ENCODE measurements around the gene RBM28. TPM values are rescaled to one million over a fixed set of nuclear protein-coding genes. Genes with fewer than 3 reads are reported as not detected.

Gene RBM28
- total RNA-seq, 1 donor from 2014 or later, result 17.1 TPM

DNA sequence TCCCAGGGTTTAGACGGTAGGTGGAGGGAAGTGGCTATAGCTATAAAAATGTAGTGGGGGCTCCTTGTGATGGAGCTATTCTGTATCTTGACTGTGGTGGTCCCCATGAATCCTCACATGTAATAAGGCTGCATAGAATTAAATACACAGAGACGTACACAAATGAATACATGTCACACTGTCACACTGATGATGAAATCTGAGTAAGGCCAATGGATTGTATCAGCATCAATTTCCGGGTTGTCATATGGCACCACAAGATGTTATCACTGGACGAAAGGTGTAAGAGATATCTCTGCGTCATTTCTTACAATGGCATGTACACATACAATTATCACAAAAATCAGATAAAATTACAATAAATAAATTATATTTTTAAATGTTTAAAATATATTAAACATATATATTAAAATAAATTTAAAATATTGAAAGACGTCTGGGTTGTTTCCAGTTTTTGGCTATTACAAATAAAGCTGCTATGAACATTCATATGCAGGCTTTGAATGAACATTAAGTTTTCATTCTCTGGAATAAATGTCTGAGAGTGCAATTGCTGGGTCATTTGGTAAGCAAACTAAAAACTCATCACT is 64.5 kb downstream of the RBM28 start:
- Histone ChIP-seq H3K36me3 (ENCODE audit: control insufficient read depth, insufficient read depth, low read length) (no peaks in the 10 kb centered on the region), H3K4me3 (ENCODE audit: low read depth, low read length) (no peak overlapping the region), H3K27me3 (ENCODE audit: control insufficient read depth, insufficient read depth, low read length) (no peaks in the 10 kb centered on the region)
- no peak for DNase-seq (ENCODE audit: low read depth)
- TF ChIP-seq, protein P1, sequence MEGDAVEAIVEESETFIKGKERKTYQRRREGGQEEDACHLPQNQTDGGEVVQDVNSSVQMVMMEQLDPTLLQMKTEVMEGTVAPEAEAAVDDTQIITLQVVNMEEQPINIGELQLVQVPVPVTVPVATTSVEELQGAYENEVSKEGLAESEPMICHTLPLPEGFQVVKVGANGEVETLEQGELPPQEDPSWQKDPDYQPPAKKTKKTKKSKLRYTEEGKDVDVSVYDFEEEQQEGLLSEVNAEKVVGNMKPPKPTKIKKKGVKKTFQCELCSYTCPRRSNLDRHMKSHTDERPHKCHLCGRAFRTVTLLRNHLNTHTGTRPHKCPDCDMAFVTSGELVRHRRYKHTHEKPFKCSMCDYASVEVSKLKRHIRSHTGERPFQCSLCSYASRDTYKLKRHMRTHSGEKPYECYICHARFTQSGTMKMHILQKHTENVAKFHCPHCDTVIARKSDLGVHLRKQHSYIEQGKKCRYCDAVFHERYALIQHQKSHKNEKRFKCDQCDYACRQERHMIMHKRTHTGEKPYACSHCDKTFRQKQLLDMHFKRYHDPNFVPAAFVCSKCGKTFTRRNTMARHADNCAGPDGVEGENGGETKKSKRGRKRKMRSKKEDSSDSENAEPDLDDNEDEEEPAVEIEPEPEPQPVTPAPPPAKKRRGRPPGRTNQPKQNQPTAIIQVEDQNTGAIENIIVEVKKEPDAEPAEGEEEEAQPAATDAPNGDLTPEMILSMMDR (IDR thresholded peaks at IDR 0.05; ENCODE audit: insufficient read depth, low read length, severe bottlenecking), result no peak
- no peak for FAIRE-seq

DNA sequence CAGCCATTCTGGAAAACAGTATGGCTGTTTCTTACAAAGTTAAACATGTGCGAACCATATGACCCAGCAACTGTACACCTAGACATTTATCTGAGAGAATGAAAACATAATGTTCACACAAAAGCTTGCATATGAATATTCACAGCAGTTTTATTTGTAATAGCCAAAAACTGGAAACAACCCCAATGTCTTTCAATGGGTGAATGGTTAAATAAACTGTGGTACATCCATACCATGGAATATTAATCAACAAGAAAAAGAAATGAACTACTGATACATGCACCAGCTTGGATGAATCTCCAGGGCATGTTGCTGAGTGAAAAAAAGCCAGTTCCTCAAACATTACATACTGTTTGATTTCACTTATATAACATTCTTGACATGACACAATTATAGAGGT is 65.3 kb downstream of the RBM28 start:
- H3K4me3 ChIP-seq (ENCODE audit: low read depth, low read length), result no peak overlapping the region
- H3K27me3 ChIP-seq (ENCODE audit: control insufficient read depth, insufficient read depth, low read length), result no peaks in the 10 kb centered on the region
- DNase-seq (ENCODE audit: low read depth) (no peak), FAIRE-seq (no peak)
- TF ChIP-seq, protein P1 (IDR thresholded peaks at IDR 0.05; ENCODE audit: insufficient read depth, low read length, severe bottlenecking), result no peak
- H3K36me3 ChIP-seq (ENCODE audit: control insufficient read depth, insufficient read depth, low read length), result no peaks in the 10 kb centered on the region

DNA sequence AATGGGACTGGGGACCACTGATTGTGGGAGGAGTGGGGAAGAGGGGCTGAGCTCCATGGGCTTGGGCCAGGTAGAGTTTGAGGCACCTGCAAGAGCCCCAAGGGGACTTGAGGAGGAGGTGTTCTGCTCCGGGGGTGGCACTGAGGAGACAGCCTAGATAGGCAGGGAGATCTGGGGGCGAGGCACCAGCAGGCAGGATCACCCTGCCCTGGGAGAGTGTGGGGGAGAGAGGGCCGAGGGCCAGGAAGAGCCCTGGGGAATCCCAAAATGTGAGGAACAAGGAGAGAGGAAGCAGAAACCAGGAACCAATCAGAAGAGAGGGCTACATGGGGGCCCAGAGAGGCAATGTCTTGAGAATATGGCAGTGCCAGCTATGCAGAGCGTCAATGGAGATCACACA is 68.0 kb downstream of the RBM28 start:
- H3K36me3 ChIP-seq (ENCODE audit: control insufficient read depth, insufficient read depth, low read length), result no peaks in the 10 kb centered on the region
- DNase-seq (ENCODE audit: low read depth), result no peak
- FAIRE-seq, result no peak
- TF ChIP-seq, protein P1 (IDR thresholded peaks at IDR 0.05; ENCODE audit: insufficient read depth, low read length, severe bottlenecking), result no peak
- no peak overlapping the region for H3K4me3 ChIP-seq (ENCODE audit: low read depth, low read length)
- no peaks in the 10 kb centered on the region for H3K27me3 ChIP-seq (ENCODE audit: control insufficient read depth, insufficient read depth, low read length)

DNA sequence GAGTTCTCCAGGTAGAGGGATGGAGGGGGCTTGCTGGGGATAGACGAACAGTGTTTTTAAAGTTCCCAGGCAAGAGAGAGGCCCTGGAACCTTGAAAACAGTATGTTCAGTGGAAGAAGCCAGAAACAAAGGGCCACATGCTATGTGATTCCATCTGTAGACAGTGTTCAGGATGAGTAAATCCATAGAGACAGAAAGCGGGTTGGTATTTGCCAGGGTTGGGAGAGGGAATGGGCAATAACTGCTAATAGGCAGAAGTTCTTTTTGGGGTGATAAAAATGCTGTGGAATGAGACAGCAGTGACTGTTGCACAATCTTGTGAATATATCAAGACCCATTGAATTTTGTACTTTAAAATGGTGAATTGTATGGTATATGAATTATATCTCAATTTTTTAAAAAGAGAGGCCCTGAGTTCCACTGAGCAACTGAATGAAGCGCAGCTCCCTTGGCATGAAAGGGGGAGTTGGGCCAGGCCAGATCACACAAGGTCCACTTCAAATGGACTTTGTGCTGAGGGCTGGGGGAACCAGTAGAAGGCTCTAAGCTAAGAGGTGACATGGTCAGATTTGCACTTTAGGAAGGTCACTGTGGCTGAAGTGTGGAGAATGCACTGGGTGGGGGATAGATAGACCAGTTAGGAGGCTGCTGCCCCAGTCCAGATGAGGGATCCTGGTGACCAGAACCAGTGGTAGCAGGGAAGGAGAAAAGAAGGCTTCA is 68.7 kb downstream of the RBM28 start:
- FAIRE-seq (no peak), DNase-seq (ENCODE audit: low read depth) (no peak)
- TF ChIP-seq, protein P1 (IDR thresholded peaks at IDR 0.05; ENCODE audit: insufficient read depth, low read length, severe bottlenecking), result no peak
- Histone ChIP-seq H3K36me3 (ENCODE audit: control insufficient read depth, insufficient read depth, low read length) (no peaks in the 10 kb centered on the region), H3K27me3 (ENCODE audit: control insufficient read depth, insufficient read depth, low read length) (no peaks in the 10 kb centered on the region), H3K4me3 (ENCODE audit: low read depth, low read length) (no peak overlapping the region)

DNA sequence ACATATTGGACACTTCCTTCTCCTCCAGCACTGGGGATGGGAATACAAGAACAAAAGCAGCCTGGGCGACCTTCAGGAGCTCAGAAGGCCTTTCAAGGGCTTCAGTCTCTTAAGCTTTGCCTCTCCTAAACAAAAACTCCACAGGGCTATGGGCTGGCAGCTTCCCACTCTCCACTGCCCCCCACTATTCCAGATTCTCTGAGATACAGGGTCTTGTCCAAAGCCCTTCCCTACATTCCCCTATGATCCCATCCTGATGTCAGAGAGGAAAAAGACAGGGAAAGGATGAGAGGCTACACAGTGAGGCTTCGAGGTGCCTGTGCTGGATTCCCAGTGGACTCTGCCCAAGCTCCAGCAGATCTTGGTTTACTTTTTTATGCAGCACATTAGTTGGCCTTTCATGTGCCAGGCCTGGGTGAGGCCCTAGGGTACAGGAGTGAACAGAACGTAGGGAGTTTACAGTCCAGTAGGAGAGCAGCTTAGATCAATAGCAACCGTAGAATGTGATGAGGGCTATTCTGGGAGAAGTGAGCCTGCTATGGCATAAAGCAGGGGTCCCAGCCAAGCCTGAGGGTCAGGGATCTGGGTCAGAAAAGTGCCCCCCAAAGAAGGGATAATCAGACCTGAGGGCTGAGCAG is 69.3 kb downstream of the RBM28 start:
- H3K4me3 ChIP-seq (ENCODE audit: low read depth, low read length), result no peak overlapping the region
- FAIRE-seq (no peak), DNase-seq (ENCODE audit: low read depth) (no peak)
- no peaks in the 10 kb centered on the region for H3K36me3 ChIP-seq (ENCODE audit: control insufficient read depth, insufficient read depth, low read length)
- TF ChIP-seq, protein P1 (IDR thresholded peaks at IDR 0.05; ENCODE audit: insufficient read depth, low read length, severe bottlenecking), result no peak
- H3K27me3 ChIP-seq (ENCODE audit: control insufficient read depth, insufficient read depth, low read length), result no peaks in the 10 kb centered on the region
